Activated CD8-positive, alpha-beta T cell treated with anti-CD3 and anti-CD28 coated beads for 36 hours (primary cell): ENCODE measurements around the gene SLC12A9. TPM values are rescaled to one million over a fixed set of nuclear protein-coding genes. Genes with fewer than 3 reads are reported as not detected.
A peak's percentile ranks its signal among the peaks of the same experiment; 100 is the strongest.

Experiments
- ATAC-seq: fragments of 200-7000 bp; cut with Tn5 transposase; one replicate; pipeline ENCODE4 v1.10.0; 2021; ENCODE audit warnings: mild to moderate bottlenecking, moderate library complexity
- CTCF ChIA-PET: fragments of 350-600 bp; sonication (Branson Sonifier 250); formaldehyde crosslinking; loops from one replicate; lab custom pipeline; 2021; ENCODE audit warnings: antibody characterized with exemption; lab: Charles Lee
- POLR2A ChIA-PET: fragments of 350-600 bp; sonication (Branson Sonifier 250); formaldehyde crosslinking; loops from one replicate; lab custom pipeline; 2021; ENCODE audit warnings: antibody characterized with exemption; lab: Charles Lee
- DNase-seq: peaks from one replicate; pipeline ENCODE4 v3.0.0-alpha.2; 2020
- H3K27ac Mint-ChIP-seq: one replicate; pipeline ENCODE4 v1.8.0; 2021; ENCODE audit warnings: mild to moderate bottlenecking, mixed read lengths
- H3K27me3 Mint-ChIP-seq: one replicate; pipeline ENCODE4 v1.8.0; 2021; ENCODE audit warnings: mixed read lengths
- H3K36me3 Mint-ChIP-seq: one replicate; pipeline ENCODE4 v1.8.0; 2021; ENCODE audit warnings: low read depth, mixed read lengths
- H3K4me1 Mint-ChIP-seq: one replicate; pipeline ENCODE4 v1.8.0; 2021; ENCODE audit warnings: low read depth, mixed read lengths
- H3K4me3 Mint-ChIP-seq: one replicate; pipeline ENCODE4 v1.8.0; 2021; ENCODE audit warnings: mild to moderate bottlenecking, moderate library complexity, mixed read lengths
- H3K9me3 Mint-ChIP-seq: one replicate; pipeline ENCODE4 v1.8.0; 2021; ENCODE audit warnings: mixed read lengths
- CTCF ChIP-seq: fragments of 200-600 bp; IDR thresholded peaks from one replicate; pipeline ENCODE4 v1.8.0; 2022; ENCODE audit warnings: antibody characterized with exemption, mild to moderate bottlenecking
- intact Hi-C: fragments of 100-400 bp; cut with micrococcal nuclease; formaldehyde crosslinking; loops from one replicate; pipeline ENCODE4 v1.10.0; 2022
- total RNA-seq, 2 experiments: library from RNA; stranded (reverse); gene quantifications; one replicate each; pipeline ENCODE4 v1.2.3, GENCODE V29; 2021

The SLC12A9 gene
- total RNA-seq, 2 experiments from 2014 or later, result 10.2 to 11.3 TPM

GRCh38 chr7:100832281-100832633 is 20.3 kb upstream of the SLC12A9 start:
- no peak for TF ChIP-seq CTCF
- Mint-ChIP-seq H3K36me3 (no peaks in the 10 kb centered on the region), H3K4me3 (no peak overlapping the region), H3K9me3 (no peaks in the 10 kb centered on the region), H3K27ac (no peak overlapping the region), H3K4me1 (peaks cover 13% of the 10 kb centered on the region), H3K27me3 (peaks cover 12% of the 10 kb centered on the region)
- intact Hi-C loops, result no loop called here
- POLR2A ChIA-PET, result no interaction called here
- DNase-seq, result no peak
- CTCF ChIA-PET, result interaction anchor here (1.3 to 3.2 kb wide), 3 partner anchors 20 to 33 kb away, joined by 7 to 11 read pairs (median 10); partner anchors contain the start of gene SLC12A9
- no peak for ATAC-seq

- Mint-ChIP-seq H3K4me3 (no peak overlapping the region), H3K9me3 (no peaks in the 10 kb centered on the region), H3K27ac (no peak overlapping the region), H3K36me3 (peaks cover 2% of the 10 kb centered on the region), H3K4me1 (peaks cover 8% of the 10 kb centered on the region), H3K27me3 (no peaks in the 10 kb centered on the region)
- ChIA-PET CTCF (interaction anchor here (1.0 to 1.4 kb wide), 3 partner anchors 16 to 131 kb away, joined by 5 to 8 read pairs (median 5); partner anchors contain the start of genes POP7 and SLC12A9), POLR2A (no interaction called here)
- intact Hi-C loops, result no loop called here
- DNase-seq (no peak), ATAC-seq (no peak)
- no peak for TF ChIP-seq CTCF
These were observed 16.4 kb upstream of the SLC12A9 start for GRCh38 chr7:100835903-100836811.

- DNase-seq (no peak), ATAC-seq (no peak)
- ChIA-PET POLR2A (no interaction called here), CTCF (interaction anchor here (1.4 kb wide), 1 partner anchor 16 kb away, joined by 5 read pairs; the partner anchor contains the start of gene SLC12A9)
- intact Hi-C loops, result no loop called here
- no peak for TF ChIP-seq CTCF
- peak overlapping the region; percentile 77 for H3K27ac Mint-ChIP-seq
- H3K4me1 Mint-ChIP-seq, result peaks cover 8% of the 10 kb centered on the region
- no peaks in the 10 kb centered on the region for H3K9me3 Mint-ChIP-seq
- H3K27me3 Mint-ChIP-seq, result no peaks in the 10 kb centered on the region
- peak overlapping the region; percentile 63 for H3K4me3 Mint-ChIP-seq
- H3K36me3 Mint-ChIP-seq, result peaks cover 2% of the 10 kb centered on the region
These were observed 15.8 kb upstream of the SLC12A9 start for GRCh38 chr7:100836812-100837098.

GRCh38 chr7:100837099-100837836 is 15.2 kb upstream of the SLC12A9 start:
- H3K9me3 Mint-ChIP-seq, result no peaks in the 10 kb centered on the region
- H3K27ac Mint-ChIP-seq, result peak overlapping the region; percentile 77
- H3K27me3 Mint-ChIP-seq, result no peaks in the 10 kb centered on the region
- ATAC-seq (peak; percentile 90), DNase-seq (peak; percentile 78)
- ChIA-PET CTCF (interaction anchor here (1.3 to 1.4 kb wide), 2 partner anchors 15 to 131 kb away, joined by 5 to 7 read pairs; partner anchors contain the start of genes POP7 and SLC12A9), POLR2A (no interaction called here)
- H3K4me3 Mint-ChIP-seq, result peak overlapping the region; percentile 63
- no peak for TF ChIP-seq CTCF
- H3K4me1 Mint-ChIP-seq, result peaks cover 8% of the 10 kb centered on the region
- peaks cover 2% of the 10 kb centered on the region for H3K36me3 Mint-ChIP-seq
- intact Hi-C loops, result no loop called here
